Adipocyte (in vitro differentiated cells): ENCODE data around the gene DNAH2.

Experiments
- DNase-seq: peaks from one replicate; pipeline ENCODE4 v3.0.0-alpha.2; 2015; ENCODE audit warnings: low read depth
- H3K27me3 ChIP-seq: replicated peaks from 2 replicates; pipeline ENCODE4 v1.7.0; 2013; ENCODE audit warnings: mild to moderate bottlenecking, low read length, moderate library complexity; ENCODE audit not compliant: control insufficient read depth, insufficient read depth
- H3K36me3 ChIP-seq: 2 replicates; pipeline ENCODE4 v1.7.0; 2013; ENCODE audit warnings: low read length, mild to moderate bottlenecking, moderate library complexity; ENCODE audit not compliant: control insufficient read depth, insufficient read depth, severe bottlenecking
- H3K4me1 ChIP-seq: 2 replicates; pipeline ENCODE4 v1.7.0; 2013; ENCODE audit warnings: mild to moderate bottlenecking, low read length, moderate library complexity; ENCODE audit not compliant: control insufficient read depth, insufficient read depth
- H3K4me3 ChIP-seq: 2 replicates; pipeline ENCODE4 v1.7.0; 2013; ENCODE audit warnings: mild to moderate bottlenecking, low read length, moderate library complexity
- H3K9ac ChIP-seq: 2 replicates; pipeline ENCODE4 v1.7.0; 2013; ENCODE audit warnings: mild to moderate bottlenecking, low read length, moderate library complexity
- H3K9me3 ChIP-seq: 2 replicates; pipeline ENCODE4 v1.7.0; 2013; ENCODE audit warnings: mild to moderate bottlenecking, low read length, moderate library complexity; ENCODE audit not compliant: control insufficient read depth

The DNAH2 gene

DNA sequence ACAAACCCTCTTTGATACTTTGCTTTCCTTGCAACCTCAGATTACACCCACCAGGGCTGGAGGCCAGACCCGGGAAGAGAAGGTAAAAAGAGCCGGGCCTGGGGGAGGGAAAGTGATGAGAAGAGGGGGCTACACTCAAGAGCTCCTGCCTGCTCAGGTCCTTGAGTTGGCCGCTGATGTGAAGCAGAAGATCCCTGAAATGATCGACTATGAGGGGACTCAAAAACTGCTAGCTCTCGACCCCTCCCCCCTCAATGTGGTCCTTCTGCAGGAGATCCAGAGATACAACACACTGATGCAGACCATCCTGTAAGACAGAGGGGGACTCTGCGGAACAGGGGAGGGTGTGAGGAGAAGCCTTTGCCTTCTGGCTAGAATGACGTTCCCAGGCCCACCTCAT lies 113.7 kb downstream of the DNAH2 start:
- no peak overlapping the region for H3K4me3 ChIP-seq
- H3K9me3 ChIP-seq = no peaks in the 10 kb centered on the region
- peaks cover 15% of the 10 kb centered on the region for H3K27me3 ChIP-seq
- peaks cover 4% of the 10 kb centered on the region for H3K4me1 ChIP-seq
- no peaks in the 10 kb centered on the region for H3K36me3 ChIP-seq
- H3K9ac ChIP-seq = no peak overlapping the region
- DNase-seq = no peak

GRCh38 chr17:7832431-7832830 lies 114.9 kb downstream of the DNAH2 start:
- Histone ChIP-seq H3K4me3 (no peak overlapping the region), H3K9ac (no peak overlapping the region), H3K9me3 (no peaks in the 10 kb centered on the region), H3K27me3 (peaks cover 15% of the 10 kb centered on the region), H3K4me1 (peaks cover 11% of the 10 kb centered on the region), H3K36me3 (no peaks in the 10 kb centered on the region)
- no peak for DNase-seq

GRCh38 chr17:7833011-7833794 lies 115.7 kb downstream of the DNAH2 start:
- peaks cover 15% of the 10 kb centered on the region for H3K27me3 ChIP-seq
- H3K4me3 ChIP-seq = peak overlapping the region; percentile 88
- H3K9me3 ChIP-seq = no peaks in the 10 kb centered on the region
- no peak for DNase-seq
- peaks cover 15% of the 10 kb centered on the region for H3K4me1 ChIP-seq
- peak overlapping the region; percentile 67 for H3K9ac ChIP-seq
- no peaks in the 10 kb centered on the region for H3K36me3 ChIP-seq

DNA sequence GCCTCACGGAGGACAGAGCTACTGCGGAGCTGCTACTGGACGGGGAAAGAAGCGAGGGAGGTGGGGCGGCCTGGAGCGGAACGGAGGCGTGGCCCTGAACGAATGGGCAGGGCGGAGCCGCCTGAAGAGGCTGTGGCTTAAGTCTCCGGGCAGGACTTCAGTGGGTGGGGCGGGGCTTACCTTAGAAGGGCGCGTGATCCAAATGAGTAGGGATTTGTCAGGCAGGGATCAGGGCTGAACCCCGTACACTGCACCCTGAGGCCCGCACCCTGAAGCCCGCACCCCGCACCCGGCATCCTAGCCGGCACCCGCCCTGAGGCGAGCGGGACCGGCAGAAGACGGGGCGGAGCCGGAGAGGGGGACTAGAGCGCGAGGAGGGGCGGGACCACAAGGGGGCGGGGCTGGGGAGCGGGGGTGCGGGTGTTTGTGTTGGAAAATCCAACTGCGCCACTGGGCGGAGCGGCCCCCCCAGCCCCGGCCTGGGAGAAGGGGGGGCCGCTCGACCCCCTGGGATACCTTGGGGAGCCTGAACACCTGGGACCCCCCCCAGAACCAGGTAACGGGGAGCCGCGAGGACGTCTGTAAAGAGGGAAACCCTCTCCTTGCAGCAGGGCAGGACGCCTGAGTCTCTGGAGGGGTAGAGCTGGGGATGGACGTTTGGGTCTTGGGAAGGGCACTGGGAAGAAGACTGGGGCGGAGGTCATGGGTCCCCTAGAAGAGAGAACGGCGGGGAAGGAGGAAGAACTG lies 116.4 kb downstream of the DNAH2 start, which contains the start of gene KDM6B:
TSS of gene KDM6B (plus strand) at position 423 of the 747 bp plus-strand sequence. CDS start 11,338 bp downstream, outside the sequence.
- Histone ChIP-seq H3K4me1 (peaks cover 21% of the 10 kb centered on the region), H3K36me3 (no peaks in the 10 kb centered on the region), H3K9ac (peak within 1 kb of the TSS; percentile 81), H3K4me3 (peak within 1 kb of the TSS; percentile 88), H3K9me3 (no peaks in the 10 kb centered on the region), H3K27me3 (peaks cover 15% of the 10 kb centered on the region)
- DNase-seq = peak; percentile 97

DNA sequence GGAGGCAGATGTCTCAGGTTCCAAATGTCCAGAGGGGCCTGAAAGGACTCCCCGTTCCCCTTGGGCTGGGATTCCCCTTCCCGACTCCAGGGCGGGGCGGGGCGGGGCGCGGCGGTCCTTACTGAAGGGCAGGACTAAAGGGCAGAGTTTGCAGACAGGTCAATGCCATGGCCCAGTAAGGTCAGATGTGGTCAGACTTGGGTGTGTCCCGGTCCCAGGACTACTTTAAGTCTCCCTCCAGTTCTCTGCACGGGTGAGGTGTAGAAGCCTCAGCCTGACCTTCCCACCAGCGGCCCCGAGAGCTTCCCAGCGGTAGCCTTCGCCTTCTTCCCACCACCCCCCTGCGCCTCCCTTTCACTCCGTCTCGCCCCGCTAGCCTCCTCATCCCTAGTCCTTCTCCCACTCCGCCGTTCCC lies 117.0 kb downstream of the DNAH2 start:
- Histone ChIP-seq H3K4me1 (peaks cover 27% of the 10 kb centered on the region), H3K27me3 (peaks cover 15% of the 10 kb centered on the region), H3K36me3 (no peaks in the 10 kb centered on the region), H3K9me3 (no peaks in the 10 kb centered on the region), H3K4me3 (peak overlapping the region; percentile 88), H3K9ac (peak overlapping the region; percentile 81)
- peak; percentile 77 for DNase-seq

GRCh38 chr17:7834957-7835813 lies 117.6 kb downstream of the DNAH2 start:
- peak; percentile 99 for DNase-seq
- Histone ChIP-seq H3K9me3 (no peaks in the 10 kb centered on the region), H3K4me3 (peak overlapping the region; percentile 88), H3K27me3 (peaks cover 15% of the 10 kb centered on the region), H3K36me3 (no peaks in the 10 kb centered on the region), H3K9ac (peak overlapping the region; percentile 90), H3K4me1 (peaks cover 32% of the 10 kb centered on the region)

GRCh38 chr17:7835814-7836595 lies 118.5 kb downstream of the DNAH2 start:
- peaks cover 41% of the 10 kb centered on the region for H3K4me1 ChIP-seq
- peak overlapping the region; percentile 90 for H3K9ac ChIP-seq
- peak; percentile 87 for DNase-seq
- H3K9me3 ChIP-seq = no peaks in the 10 kb centered on the region
- peaks cover 4% of the 10 kb centered on the region for H3K36me3 ChIP-seq
- peaks cover 14% of the 10 kb centered on the region for H3K27me3 ChIP-seq
- peak overlapping the region; percentile 88 for H3K4me3 ChIP-seq

DNA sequence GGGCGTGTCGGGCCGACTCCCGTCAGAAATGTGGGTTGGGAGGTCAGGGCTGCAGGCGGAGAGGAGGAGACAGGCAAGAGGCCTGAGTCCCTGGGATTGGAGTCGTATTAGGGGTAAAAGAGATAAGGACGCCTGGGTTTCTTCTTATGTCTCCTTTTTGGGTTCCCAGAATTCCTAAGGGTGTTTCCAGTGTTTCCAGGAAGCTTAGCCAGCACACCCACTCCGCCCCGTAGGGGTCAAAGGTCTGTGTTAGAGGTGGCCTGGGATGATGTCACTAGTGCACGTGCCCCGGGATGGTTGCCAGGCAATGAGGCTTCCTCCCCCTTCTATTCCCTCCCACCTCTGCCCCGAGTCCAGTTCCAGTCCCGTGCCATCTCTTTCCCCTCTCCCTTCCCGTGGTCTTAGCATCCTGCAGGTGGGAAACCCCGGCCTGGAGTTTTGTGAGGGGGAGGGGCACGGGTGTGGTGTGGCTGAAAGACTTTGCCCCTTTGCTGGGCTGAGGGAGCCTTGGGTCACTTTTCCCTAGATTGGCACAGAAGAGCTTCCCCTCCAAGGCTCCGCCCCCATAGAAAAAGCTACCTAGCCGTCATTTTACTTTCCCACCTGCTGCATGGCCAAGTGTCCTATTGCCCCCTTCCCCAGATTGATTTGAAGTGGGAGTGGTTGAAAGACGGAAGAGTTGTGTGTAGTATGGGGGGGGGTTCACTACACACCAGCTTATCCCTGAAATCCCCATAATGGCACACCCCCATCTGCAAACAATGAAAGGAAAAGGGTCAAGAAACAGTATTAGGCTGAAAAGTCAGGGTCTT lies 119.3 kb downstream of the DNAH2 start:
- H3K9ac ChIP-seq = peak overlapping the region; percentile 90
- peaks cover 46% of the 10 kb centered on the region for H3K4me1 ChIP-seq
- peaks cover 4% of the 10 kb centered on the region for H3K36me3 ChIP-seq
- peak overlapping the region; percentile 88 for H3K4me3 ChIP-seq
- H3K27me3 ChIP-seq = peaks cover 7% of the 10 kb centered on the region
- peak; percentile 82 for DNase-seq
- H3K9me3 ChIP-seq = no peaks in the 10 kb centered on the region

GRCh38 chr17:7837408-7838088 lies 120.0 kb downstream of the DNAH2 start:
- no peaks in the 10 kb centered on the region for H3K9me3 ChIP-seq
- H3K9ac ChIP-seq = peak overlapping the region; percentile 48
- peaks cover 46% of the 10 kb centered on the region for H3K4me1 ChIP-seq
- DNase-seq = peak; percentile 26
- H3K4me3 ChIP-seq = peak overlapping the region; percentile 88
- peaks cover 3% of the 10 kb centered on the region for H3K27me3 ChIP-seq
- peaks cover 4% of the 10 kb centered on the region for H3K36me3 ChIP-seq
